Endodermal cell (in vitro differentiated cells): ENCODE results near the gene BMPER. TPM values are rescaled to one million over a fixed set of nuclear protein-coding genes. Genes with fewer than 3 reads are reported as not detected.

Source experiments
- DNase-seq: peaks from one replicate; pipeline ENCODE4 v3.0.0-alpha.2; 2017
- H3K27ac ChIP-seq: 2 replicates; pipeline ENCODE4 v1.5.1; 2013; ENCODE audit warnings: mild to moderate bottlenecking, low read depth, low read length, moderate library complexity
- H3K27me3 ChIP-seq: 2 replicates; pipeline ENCODE4 v1.6.1; 2013; ENCODE audit warnings: mild to moderate bottlenecking, low read length, moderate library complexity; ENCODE audit not compliant: insufficient read depth, control insufficient read depth, poor library complexity, severe bottlenecking
- H3K36me3 ChIP-seq: 2 replicates; pipeline ENCODE4 v1.7.0; 2013; ENCODE audit warnings: mild to moderate bottlenecking, low read length, moderate library complexity; ENCODE audit not compliant: control insufficient read depth, insufficient read depth
- H3K4me1 ChIP-seq: one replicate; pipeline ENCODE4 v1.7.0; 2013; ENCODE audit warnings: low read length; ENCODE audit not compliant: control insufficient read depth, insufficient read depth
- H3K4me3 ChIP-seq: 2 replicates; pipeline ENCODE4 v1.5.1; 2013; ENCODE audit warnings: mild to moderate bottlenecking, low read length, moderate library complexity
- H3K9ac ChIP-seq: 2 replicates; pipeline ENCODE4 v1.6.1; 2013; ENCODE audit warnings: mild to moderate bottlenecking, low read length, moderate library complexity; ENCODE audit not compliant: poor library complexity, severe bottlenecking; ENCODE audit errors: extremely low read depth
- H3K9me3 ChIP-seq: 2 replicates; pipeline ENCODE4 v1.6.1; 2013; ENCODE audit warnings: mild to moderate bottlenecking, low read length, moderate library complexity; ENCODE audit not compliant: control insufficient read depth
- H3K27ac Mint-ChIP-seq: 2 replicates; pipeline ENCODE4 v1.8.0; 2020; ENCODE audit warnings: mixed read lengths
- H3K27me3 Mint-ChIP-seq: 2 replicates; pipeline ENCODE4 v1.8.0; 2021; ENCODE audit warnings: mild to moderate bottlenecking, mixed read lengths; ENCODE audit not compliant: insufficient read depth
- H3K36me3 Mint-ChIP-seq: 2 replicates; pipeline ENCODE4 v1.8.0; 2020; ENCODE audit warnings: low read depth, mixed read lengths
- H3K4me1 Mint-ChIP-seq: 2 replicates; pipeline ENCODE4 v1.8.0; 2020; ENCODE audit warnings: mixed read lengths
- H3K4me3 Mint-ChIP-seq: 2 replicates; pipeline ENCODE4 v1.8.0; 2020; ENCODE audit warnings: mild to moderate bottlenecking, moderate library complexity, mixed read lengths
- H3K9me3 Mint-ChIP-seq: 2 replicates; pipeline ENCODE4 v1.8.0; 2020; ENCODE audit warnings: mild to moderate bottlenecking, mixed read lengths
- WGBS, 2 experiments: methylation state at CpG; one replicate each; pipeline versions ENCODE4 v1.1.5 to v1.1.7; 2013; ENCODE audit warnings: missing lambda C conversion rate in 2 of 2, mixed read lengths in 1 of 2; ENCODE audit not compliant: insufficient coverage in 1 of 2, insufficient read length in 1 of 2; 5-methylcytosine and 5-hydroxymethylcytosine counted together
- total RNA-seq, 2 donors: library from RNA; stranded (reverse); fragmentation: NEBNext Ultra II Directional in 1 of 2; extraction: Animal tissue kit (Norgen Biotek cat#: 25700) in 1 of 2; gene quantifications; 2 replicates in 1 of 2; 3 replicates in 1 of 2; pipeline ENCODE4 v1.2.1, GENCODE V29; 2021
- TF ChIP-seq, protein P1 (sequence below): fragments of 200-600 bp; sonication (generic); conservative IDR thresholded peaks from 2 replicates; pipeline ENCODE4 v1.5.0; 2021; ENCODE audit warnings: antibody characterized with exemption, mild to moderate bottlenecking

The BMPER gene
- total RNA-seq, 2 donors from 2014 or later = 71.2 to 72.2 TPM

DNA sequence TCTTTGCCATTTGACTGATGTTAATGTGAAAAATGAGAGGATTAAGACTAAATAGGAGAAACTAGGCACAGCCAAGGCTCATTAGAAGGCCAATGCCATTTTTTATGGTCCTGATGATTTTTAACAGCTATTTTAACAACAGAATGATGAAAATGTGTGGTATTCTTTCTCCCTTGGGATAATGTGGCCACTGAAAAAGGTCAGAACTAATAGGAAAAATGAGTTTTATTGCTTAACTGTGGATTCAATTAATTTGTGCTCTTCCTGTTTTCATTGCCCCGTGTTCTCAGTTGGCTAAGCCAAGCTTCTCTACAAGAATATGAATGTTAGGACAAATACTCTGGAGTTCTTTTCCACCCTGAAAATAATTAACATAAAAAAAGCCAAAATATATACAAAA, 56.6 kb downstream of the BMPER start:
- H3K9ac ChIP-seq = no peak overlapping the region
- Mint-ChIP-seq H3K36me3 (peaks cover 39% of the 10 kb centered on the region), H3K9me3 (no peaks in the 10 kb centered on the region), H3K27me3 (peaks cover 2% of the 10 kb centered on the region), H3K4me3 (no peak overlapping the region), H3K27ac (no peak overlapping the region), H3K4me1 (peaks cover 12% of the 10 kb centered on the region)
- H3K9me3 ChIP-seq = no peaks in the 10 kb centered on the region
- no peak overlapping the region for H3K27ac ChIP-seq
- no peak for DNase-seq
- H3K4me1 ChIP-seq = peaks cover 5% of the 10 kb centered on the region
- H3K27me3 ChIP-seq = no peaks in the 10 kb centered on the region
- 86% methylated on average over 1 of the region's 1 CpG; no CpG with 5 or more reads in 1 of the 2 experiments for whole genome bisulfite sequencing, 2 experiments
- no peak overlapping the region for H3K4me3 ChIP-seq
- TF ChIP-seq, protein P1, sequence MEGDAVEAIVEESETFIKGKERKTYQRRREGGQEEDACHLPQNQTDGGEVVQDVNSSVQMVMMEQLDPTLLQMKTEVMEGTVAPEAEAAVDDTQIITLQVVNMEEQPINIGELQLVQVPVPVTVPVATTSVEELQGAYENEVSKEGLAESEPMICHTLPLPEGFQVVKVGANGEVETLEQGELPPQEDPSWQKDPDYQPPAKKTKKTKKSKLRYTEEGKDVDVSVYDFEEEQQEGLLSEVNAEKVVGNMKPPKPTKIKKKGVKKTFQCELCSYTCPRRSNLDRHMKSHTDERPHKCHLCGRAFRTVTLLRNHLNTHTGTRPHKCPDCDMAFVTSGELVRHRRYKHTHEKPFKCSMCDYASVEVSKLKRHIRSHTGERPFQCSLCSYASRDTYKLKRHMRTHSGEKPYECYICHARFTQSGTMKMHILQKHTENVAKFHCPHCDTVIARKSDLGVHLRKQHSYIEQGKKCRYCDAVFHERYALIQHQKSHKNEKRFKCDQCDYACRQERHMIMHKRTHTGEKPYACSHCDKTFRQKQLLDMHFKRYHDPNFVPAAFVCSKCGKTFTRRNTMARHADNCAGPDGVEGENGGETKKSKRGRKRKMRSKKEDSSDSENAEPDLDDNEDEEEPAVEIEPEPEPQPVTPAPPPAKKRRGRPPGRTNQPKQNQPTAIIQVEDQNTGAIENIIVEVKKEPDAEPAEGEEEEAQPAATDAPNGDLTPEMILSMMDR = no peak
- no peaks in the 10 kb centered on the region for H3K36me3 ChIP-seq

DNA sequence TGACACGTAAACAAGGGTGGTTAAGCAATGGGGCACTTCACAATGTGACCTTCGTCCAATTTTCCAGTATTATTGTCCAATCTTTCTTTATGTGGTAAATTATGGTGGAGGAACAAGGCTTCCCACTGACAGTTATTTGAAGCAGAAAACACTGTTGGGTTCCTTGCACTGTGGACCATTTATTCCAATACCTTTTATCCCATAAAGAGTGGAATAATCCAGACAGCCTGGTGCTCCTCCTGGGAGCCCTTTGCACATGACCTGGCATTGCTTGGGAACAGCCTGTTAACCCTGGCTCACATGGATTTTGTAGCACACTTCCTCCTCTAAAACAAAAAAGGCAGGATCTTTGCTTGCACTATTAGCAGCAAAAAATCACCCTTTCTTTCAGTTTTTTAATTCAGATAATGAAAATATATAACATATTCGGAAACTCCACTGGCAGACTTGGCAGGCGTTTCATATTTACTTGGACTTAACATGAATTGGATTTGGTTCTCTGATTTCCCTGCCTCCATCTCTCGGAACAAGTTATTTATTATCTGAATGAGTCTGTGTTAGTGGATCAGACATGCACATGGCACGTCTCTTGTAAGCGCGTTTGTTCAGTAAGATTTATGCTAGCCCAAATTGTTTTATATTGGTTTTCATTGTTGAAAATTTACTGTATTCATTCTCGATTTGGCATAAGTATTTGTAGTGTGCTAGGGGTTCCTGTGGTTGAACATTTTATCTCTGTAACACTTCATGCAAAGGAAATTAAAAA, 59.3 kb downstream of the BMPER start:
- Histone ChIP-seq H3K36me3 (no peaks in the 10 kb centered on the region), H3K27ac (no peak overlapping the region), H3K27me3 (no peaks in the 10 kb centered on the region), H3K4me3 (no peak overlapping the region), H3K4me1 (no peaks in the 10 kb centered on the region), H3K9me3 (no peaks in the 10 kb centered on the region), H3K9ac (no peak overlapping the region)
- Mint-ChIP-seq H3K27ac (no peak overlapping the region), H3K36me3 (peaks cover 42% of the 10 kb centered on the region), H3K9me3 (no peaks in the 10 kb centered on the region), H3K27me3 (peaks cover 2% of the 10 kb centered on the region), H3K4me1 (no peaks in the 10 kb centered on the region), H3K4me3 (no peak overlapping the region)
- 94 to 100% methylated on average over 7 to 9 of the region's 9 CpGs for WGBS, 2 experiments
- TF ChIP-seq, protein P1 = no peak
- DNase-seq = no peak

DNA sequence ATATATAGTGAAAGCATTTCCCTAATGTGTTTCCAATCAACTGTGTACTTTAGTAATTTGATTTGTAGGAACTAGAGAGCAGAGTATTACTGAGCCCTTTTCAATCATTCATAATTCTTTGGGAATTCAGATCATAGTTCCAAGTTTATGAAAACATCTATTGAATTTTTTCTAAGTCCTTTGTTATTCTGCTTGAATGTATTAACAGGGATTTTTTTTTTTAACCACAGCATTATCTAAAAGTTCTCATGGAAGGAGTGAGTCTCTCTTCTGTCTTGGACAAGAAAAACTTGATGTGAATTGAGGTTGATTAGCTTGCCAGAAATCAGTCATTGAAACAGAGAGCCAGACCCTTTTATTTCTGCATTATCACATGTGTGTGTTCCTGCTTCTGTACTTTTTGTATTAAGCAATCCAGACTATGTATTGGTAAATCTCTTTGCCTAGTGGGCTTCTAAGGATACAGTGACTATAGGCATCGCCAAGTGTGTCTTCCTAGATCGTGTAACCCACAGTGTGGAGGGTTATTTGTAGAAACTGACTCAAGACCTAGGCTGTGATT, 59.9 kb downstream of the BMPER start:
- WGBS, 2 experiments = 91 to 100% methylated on average over 1 to 2 of the region's 2 CpGs
- Histone ChIP-seq H3K27ac (no peak overlapping the region), H3K9ac (no peak overlapping the region), H3K27me3 (no peaks in the 10 kb centered on the region), H3K9me3 (no peaks in the 10 kb centered on the region), H3K4me3 (no peak overlapping the region), H3K36me3 (no peaks in the 10 kb centered on the region), H3K4me1 (no peaks in the 10 kb centered on the region)
- Mint-ChIP-seq H3K4me1 (peaks cover 6% of the 10 kb centered on the region), H3K27me3 (peaks cover 2% of the 10 kb centered on the region), H3K36me3 (peaks cover 48% of the 10 kb centered on the region), H3K4me3 (no peak overlapping the region), H3K9me3 (no peaks in the 10 kb centered on the region), H3K27ac (no peak overlapping the region)
- TF ChIP-seq, protein P1 = no peak
- DNase-seq = no peak
